H9 (cell line): ENCODE measurements around the gene SIRT7. TPM values are rescaled to one million over a fixed set of nuclear protein-coding genes. Genes with fewer than 3 reads are reported as not detected.

Experiments used
- DNase-seq: peaks from one replicate; pipeline ENCODE4 v3.0.0-alpha.2; 2017
- H2AFZ ChIP-seq: one replicate; pipeline ENCODE4 v1.6.1; 2013; ENCODE audit warnings: mild to moderate bottlenecking, low read length, control low read depth, moderate library complexity
- H2AK5ac ChIP-seq: 2 replicates; pipeline ENCODE4 v1.6.1; 2013; ENCODE audit warnings: low read length, control low read depth, mixed read lengths; ENCODE audit not compliant: insufficient read length
- H2BK120ac ChIP-seq: one replicate; pipeline ENCODE4 v1.6.1; 2013; ENCODE audit warnings: low read depth, mild to moderate bottlenecking, low read length, control low read depth, inconsistent platforms; ENCODE audit not compliant: poor library complexity, severe bottlenecking
- H2BK12ac ChIP-seq: 2 replicates; pipeline ENCODE4 v1.6.1; 2013; ENCODE audit warnings: low read length, control low read depth, mixed read lengths, low read depth; ENCODE audit not compliant: insufficient read length
- H2BK15ac ChIP-seq: 2 replicates; pipeline ENCODE4 v1.6.1; 2013; ENCODE audit warnings: low read depth, low read length, control low read depth
- H2BK20ac ChIP-seq: one replicate; pipeline ENCODE4 v1.6.1; 2013; ENCODE audit warnings: low read depth, mild to moderate bottlenecking, low read length, control low read depth, inconsistent platforms; ENCODE audit not compliant: poor library complexity, severe bottlenecking
- H2BK5ac ChIP-seq: 2 replicates; pipeline ENCODE4 v1.6.1; 2013; ENCODE audit warnings: low read length, control low read depth, mixed read lengths; ENCODE audit not compliant: insufficient read length
- H3K14ac ChIP-seq: 2 replicates; pipeline ENCODE4 v1.6.1; 2013; ENCODE audit warnings: low read length, control low read depth; ENCODE audit not compliant: insufficient read depth
- H3K18ac ChIP-seq: 2 replicates; pipeline ENCODE4 v1.6.1; 2013; ENCODE audit warnings: low read depth, mild to moderate bottlenecking, mixed read lengths, low read length, control low read depth; ENCODE audit not compliant: insufficient read length
- H3K23ac ChIP-seq: 2 replicates; pipeline ENCODE4 v1.6.1; 2013; ENCODE audit warnings: low read length, control low read depth, mixed read lengths, low read depth; ENCODE audit not compliant: insufficient read length
- H3K23me2 ChIP-seq: 2 replicates; pipeline ENCODE4 v1.6.1; 2013; ENCODE audit warnings: low read depth, mild to moderate bottlenecking, mixed read lengths, low read length, control low read depth; ENCODE audit not compliant: insufficient read length, poor library complexity, severe bottlenecking
- H3K27ac ChIP-seq: 2 replicates; pipeline ENCODE4 v1.5.1; 2013; ENCODE audit warnings: low read length, control low read depth, mixed read lengths, low read depth; ENCODE audit not compliant: insufficient read length
- H3K27me3 ChIP-seq: 2 replicates; pipeline ENCODE4 v1.6.1; 2013; ENCODE audit warnings: low read length, control low read depth, inconsistent platforms; ENCODE audit not compliant: insufficient read depth
- H3K4ac ChIP-seq: 2 replicates; pipeline ENCODE4 v1.6.1; 2013; ENCODE audit warnings: low read depth, mild to moderate bottlenecking, control low read depth, inconsistent platforms, low read length, moderate library complexity
- H3K4me1 ChIP-seq: 2 replicates; pipeline ENCODE4 v1.6.1; 2013; ENCODE audit warnings: low read length, control low read depth, inconsistent platforms; ENCODE audit not compliant: insufficient read depth
- H3K4me2 ChIP-seq: 2 replicates; pipeline ENCODE4 v1.6.1; 2013; ENCODE audit warnings: low read length, control low read depth, mixed read lengths; ENCODE audit not compliant: insufficient read length, insufficient read depth
- H3K56ac ChIP-seq: 2 replicates; pipeline ENCODE4 v1.6.1; 2013; ENCODE audit warnings: low read depth, mild to moderate bottlenecking, mixed read lengths, low read length, control low read depth; ENCODE audit not compliant: insufficient read length
- H3K79me1 ChIP-seq: 2 replicates; pipeline ENCODE4 v1.6.1; 2013; ENCODE audit warnings: low read depth, mild to moderate bottlenecking, moderate library complexity, low read length, control low read depth, inconsistent platforms; ENCODE audit not compliant: insufficient read depth, poor library complexity, severe bottlenecking
- H3K79me2 ChIP-seq: 2 replicates; pipeline ENCODE4 v1.6.1; 2013; ENCODE audit warnings: low read length, control low read depth, inconsistent platforms; ENCODE audit not compliant: insufficient read depth
- H3K9ac ChIP-seq: 2 replicates; pipeline ENCODE4 v1.6.1; 2013; ENCODE audit warnings: low read length, control low read depth, mixed read lengths; ENCODE audit not compliant: insufficient read length; ENCODE audit errors: extremely low read depth
- H3K9me3 ChIP-seq: one replicate; pipeline ENCODE4 v1.6.1; 2013; ENCODE audit warnings: low read depth, low read length, inconsistent platforms; ENCODE audit not compliant: control insufficient read depth
- H3T11ph ChIP-seq: one replicate; pipeline ENCODE4 v1.6.1; 2013; ENCODE audit warnings: mild to moderate bottlenecking, low read length, control low read depth, inconsistent platforms
- H4K20me1 ChIP-seq: one replicate; pipeline ENCODE4 v1.6.1; 2013; ENCODE audit not compliant: control insufficient read depth, insufficient read length, insufficient read depth
- H4K5ac ChIP-seq: 2 replicates; pipeline ENCODE4 v1.6.1; 2013; ENCODE audit warnings: low read depth, mild to moderate bottlenecking, mixed read lengths, low read length, control low read depth; ENCODE audit not compliant: insufficient read length
- H4K8ac ChIP-seq: replicated peaks from 2 replicates; pipeline ENCODE4 v1.6.1; 2013; ENCODE audit warnings: low read length, control low read depth, mixed read lengths, low read depth; ENCODE audit not compliant: insufficient read length
- H4K91ac ChIP-seq: 2 replicates; pipeline ENCODE4 v1.6.1; 2013; ENCODE audit warnings: low read depth, mild to moderate bottlenecking, moderate library complexity, mixed read lengths, low read length, control low read depth; ENCODE audit not compliant: insufficient read length
- H3K27ac Mint-ChIP-seq, 3 experiments: 2 replicates in 2 of 3; 3 replicates in 1 of 3; pipeline ENCODE4 v1.8.0; 2020 to 2021; ENCODE audit warnings: mixed read lengths in 3 of 3, mild to moderate bottlenecking in 1 of 3, moderate library complexity in 1 of 3
- H3K27me3 Mint-ChIP-seq: 2 replicates; pipeline ENCODE4 v1.8.0; 2021; ENCODE audit warnings: low read depth, mild to moderate bottlenecking, moderate library complexity, mixed read lengths
- H3K36me3 Mint-ChIP-seq, 3 experiments: 2 replicates in 2 of 3; 3 replicates in 1 of 3; pipeline ENCODE4 v1.8.0; 2020 to 2021; ENCODE audit warnings: low read depth in 3 of 3, mixed read lengths in 3 of 3; ENCODE audit not compliant: insufficient read depth in 1 of 3
- H3K4me1 Mint-ChIP-seq, 2 experiments: 2 replicates each; pipeline ENCODE4 v1.8.0; 2020; ENCODE audit warnings: mixed read lengths in 2 of 2
- H3K4me3 Mint-ChIP-seq, 2 experiments: 2 replicates in 1 of 2; 3 replicates in 1 of 2; pipeline ENCODE4 v1.8.0; 2020 to 2021; ENCODE audit warnings: mild to moderate bottlenecking in 2 of 2, mixed read lengths in 2 of 2, moderate library complexity in 1 of 2
- H3K9me3 Mint-ChIP-seq, 2 experiments: 2 replicates in 1 of 2; 3 replicates in 1 of 2; pipeline ENCODE4 v1.8.0; 2020; ENCODE audit warnings: mild to moderate bottlenecking in 2 of 2, mixed read lengths in 2 of 2, moderate library complexity in 1 of 2
- CTCF ChIP-seq: fragments of 200-600 bp; sonication (generic); conservative IDR thresholded peaks from 3 replicates; pipeline ENCODE4 v1.8.0; 2021; ENCODE audit warnings: antibody characterized with exemption, mild to moderate bottlenecking
- WGBS: extraction: QIAGEN DNeasy Blood & Tissue Kit; methylation state at CpG from one replicate; pipeline ENCODE4 v1.1.7; 2013; ENCODE audit warnings: missing lambda C conversion rate, low lambda C conversion rate, mixed read lengths; ENCODE audit not compliant: insufficient read length; ENCODE audit errors: extremely low coverage; 5-methylcytosine and 5-hydroxymethylcytosine counted together
- total RNA-seq: library from RNA; stranded (reverse); gene quantifications from 2 replicates; pipeline ENCODE4 v1.2.1, GENCODE V29; 2021

The SIRT7 gene
- total RNA-seq, 1 experiment from 2014 or later: 29.7 TPM

DNA sequence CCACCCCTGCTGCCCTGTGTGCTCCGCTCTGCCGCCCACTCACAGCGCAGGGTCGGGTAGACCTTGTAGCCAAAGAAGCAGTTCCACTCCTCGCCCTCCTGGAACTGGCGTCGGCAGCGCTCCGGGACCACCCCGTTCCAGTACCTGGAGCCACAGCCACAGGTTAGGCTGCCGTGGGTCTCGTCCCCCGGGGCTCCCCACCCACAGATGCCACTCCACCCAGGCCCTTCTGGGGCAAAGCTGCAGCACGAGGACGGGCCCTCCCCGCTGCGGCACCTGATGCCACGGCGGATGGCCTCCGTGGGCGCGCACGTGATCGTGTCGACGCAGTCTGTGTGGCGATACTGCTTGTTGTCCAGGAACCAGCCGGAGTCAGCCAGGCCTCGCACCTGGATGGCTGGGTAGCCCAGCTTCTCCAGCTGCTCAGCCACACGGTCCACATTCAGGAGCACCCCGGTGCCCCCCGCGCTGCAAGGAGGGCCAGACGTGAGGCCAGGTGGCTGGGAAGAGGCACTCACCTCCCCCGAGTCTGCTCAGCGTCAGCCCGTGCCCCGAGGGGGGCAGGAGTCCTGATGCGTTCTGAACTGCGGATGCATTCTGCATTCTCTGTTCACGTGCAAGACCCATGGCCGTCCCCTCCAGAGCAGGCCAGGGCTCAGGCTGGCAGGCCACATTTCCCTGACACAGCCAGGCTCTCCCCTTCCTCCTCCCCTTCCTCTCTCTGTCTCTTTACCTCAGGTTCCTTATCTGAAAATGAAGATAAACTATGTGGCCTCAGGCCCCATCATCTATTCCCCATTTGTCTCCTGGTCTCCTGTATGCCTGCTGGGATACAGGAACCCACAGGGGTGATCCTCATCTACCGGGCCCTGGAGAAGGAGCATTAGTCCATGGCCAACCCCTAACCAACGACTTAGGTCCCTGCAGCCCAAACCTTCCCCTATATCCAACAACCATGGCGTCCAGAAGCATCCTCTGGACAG, 38.9 kb upstream of the SIRT7 start:
- DNase-seq: no peak
- Mint-ChIP-seq H3K4me1 (peaks cover 0 to 5% of the 10 kb centered on the region in 2 experiments; a peak in 1 of 4 replicates), H3K27ac (no peak overlapping the region), H3K9me3 (peaks cover 0 to 4% of the 10 kb centered on the region in 2 experiments; a peak in 1 of 5 replicates), H3K4me3 (no peak overlapping the region), H3K36me3 (no peaks in the 10 kb centered on the region; a peak in 1 of 7 replicates), H3K27me3 (peaks cover 57% of the 10 kb centered on the region)
- Histone ChIP-seq H3K56ac (no peak overlapping the region), H2AFZ (no peak overlapping the region), H3K4ac (no peak overlapping the region), H4K8ac (no peak overlapping the region), H4K20me1 (no peaks in the 10 kb centered on the region), H3K23ac (no peak overlapping the region), H3T11ph (no peak overlapping the region), H3K27ac (no peak overlapping the region), H3K9ac (no peak overlapping the region), H3K14ac (no peak overlapping the region; the same call in 1 of the 2 replicates), H3K9me3 (no peaks in the 10 kb centered on the region), H3K23me2 (peaks cover 3% of the 10 kb centered on the region), H3K4me2 (no peak overlapping the region), H2BK120ac (no peak overlapping the region), H3K79me1 (no peaks in the 10 kb centered on the region), H2BK15ac (no peak overlapping the region), H2BK12ac (no peak overlapping the region), H2BK5ac (no peak overlapping the region), H2BK20ac (no peak overlapping the region), H3K18ac (no peak overlapping the region), H4K5ac (no peak overlapping the region), H3K4me1 (no peaks in the 10 kb centered on the region), H2AK5ac (no peak overlapping the region), H3K27me3 (peaks cover 25% of the 10 kb centered on the region; the same call in 1 of the 2 replicates), H4K91ac (no peak overlapping the region), H3K79me2 (no peaks in the 10 kb centered on the region)
- no peak for TF ChIP-seq CTCF
- WGBS: no CpG with 5 or more reads among the region's 45 CpGs
